HFF-Myc (cell line): ENCODE results near the gene NPRL2.

Experiments
- DNase-seq: peaks from one replicate; pipeline ENCODE4 v3.0.0-alpha.2; 2011; ENCODE audit warnings: low read depth; ENCODE audit errors: extremely low read depth
- H3K4me3 ChIP-seq: replicated peaks from 2 replicates; pipeline ENCODE4 v1.5.1; 2011; ENCODE audit warnings: low read depth, mild to moderate bottlenecking, control low read depth, low read length
- TF ChIP-seq, protein P1 (sequence below): IDR thresholded peaks from 2 replicates; pipeline ENCODE4 v1.5.1; 2012; ENCODE audit warnings: mild to moderate bottlenecking, low read depth, low read length, control low read depth; ENCODE audit errors: missing control alignments

NPRL2 gene

DNA sequence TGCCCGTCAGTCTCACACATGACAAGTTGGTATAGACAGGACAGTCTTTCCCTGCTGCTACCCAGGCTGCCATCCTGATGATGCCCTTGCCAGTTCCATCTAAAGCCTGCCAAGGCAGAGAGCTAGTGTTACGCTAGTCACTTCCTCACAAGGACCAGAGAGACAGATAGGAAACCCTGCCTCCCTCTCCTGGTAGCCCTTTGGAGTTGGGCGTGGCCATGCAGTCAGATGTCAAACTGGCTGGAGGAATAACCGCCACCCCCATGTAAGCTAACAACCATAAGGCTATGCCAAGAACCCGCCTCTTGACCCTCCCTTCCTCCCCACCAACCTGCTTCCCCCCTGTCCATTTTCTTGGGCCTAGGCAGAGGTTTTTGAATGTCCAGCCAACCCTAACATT is 6.0 kb upstream of the NPRL2 start:
- no peak for DNase-seq
- TF ChIP-seq, protein P1, sequence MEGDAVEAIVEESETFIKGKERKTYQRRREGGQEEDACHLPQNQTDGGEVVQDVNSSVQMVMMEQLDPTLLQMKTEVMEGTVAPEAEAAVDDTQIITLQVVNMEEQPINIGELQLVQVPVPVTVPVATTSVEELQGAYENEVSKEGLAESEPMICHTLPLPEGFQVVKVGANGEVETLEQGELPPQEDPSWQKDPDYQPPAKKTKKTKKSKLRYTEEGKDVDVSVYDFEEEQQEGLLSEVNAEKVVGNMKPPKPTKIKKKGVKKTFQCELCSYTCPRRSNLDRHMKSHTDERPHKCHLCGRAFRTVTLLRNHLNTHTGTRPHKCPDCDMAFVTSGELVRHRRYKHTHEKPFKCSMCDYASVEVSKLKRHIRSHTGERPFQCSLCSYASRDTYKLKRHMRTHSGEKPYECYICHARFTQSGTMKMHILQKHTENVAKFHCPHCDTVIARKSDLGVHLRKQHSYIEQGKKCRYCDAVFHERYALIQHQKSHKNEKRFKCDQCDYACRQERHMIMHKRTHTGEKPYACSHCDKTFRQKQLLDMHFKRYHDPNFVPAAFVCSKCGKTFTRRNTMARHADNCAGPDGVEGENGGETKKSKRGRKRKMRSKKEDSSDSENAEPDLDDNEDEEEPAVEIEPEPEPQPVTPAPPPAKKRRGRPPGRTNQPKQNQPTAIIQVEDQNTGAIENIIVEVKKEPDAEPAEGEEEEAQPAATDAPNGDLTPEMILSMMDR = no peak

DNA sequence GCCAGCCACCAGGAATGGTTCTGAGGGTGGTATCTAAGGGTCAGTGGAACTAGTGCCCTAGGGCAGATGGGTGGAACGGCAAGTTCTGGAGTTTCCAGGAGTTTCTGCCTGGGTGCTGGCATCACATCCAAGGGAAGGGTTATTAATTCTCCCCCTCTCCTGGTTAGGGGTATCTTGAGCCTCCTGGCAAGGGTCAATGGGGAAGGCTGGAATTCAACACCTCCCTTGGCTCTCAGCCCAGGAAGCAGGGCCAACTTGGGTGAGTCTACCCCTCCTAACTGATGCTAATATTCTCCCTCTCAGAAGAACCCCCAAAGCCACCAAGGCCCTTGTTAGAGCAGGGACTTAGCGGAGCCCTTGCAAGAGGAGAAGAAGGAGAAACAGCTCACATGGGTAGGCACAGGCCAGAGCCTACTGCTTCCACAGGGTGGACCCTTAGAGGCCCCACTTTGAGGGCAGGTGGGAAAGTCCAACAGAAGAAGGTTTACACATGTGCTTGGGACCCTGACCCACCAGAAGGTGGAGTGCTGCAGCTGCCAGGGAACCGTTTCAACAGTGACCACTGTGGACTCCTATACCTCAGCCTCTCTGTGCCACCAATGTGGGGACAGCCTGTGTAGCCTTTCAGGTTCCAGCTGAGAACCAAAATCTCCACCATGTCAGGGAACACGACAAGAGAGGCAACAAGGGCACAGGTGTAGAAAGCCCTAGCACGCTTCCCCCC is 5.4 kb upstream of the NPRL2 start:
- DNase-seq = no peak
- H3K4me3 ChIP-seq = peak overlapping the region; percentile 85
- TF ChIP-seq, protein P1 = no peak

More for the DNA sequence above, 6.0 kb upstream of the NPRL2 start:
- peak overlapping the region; percentile 85 for H3K4me3 ChIP-seq

DNA sequence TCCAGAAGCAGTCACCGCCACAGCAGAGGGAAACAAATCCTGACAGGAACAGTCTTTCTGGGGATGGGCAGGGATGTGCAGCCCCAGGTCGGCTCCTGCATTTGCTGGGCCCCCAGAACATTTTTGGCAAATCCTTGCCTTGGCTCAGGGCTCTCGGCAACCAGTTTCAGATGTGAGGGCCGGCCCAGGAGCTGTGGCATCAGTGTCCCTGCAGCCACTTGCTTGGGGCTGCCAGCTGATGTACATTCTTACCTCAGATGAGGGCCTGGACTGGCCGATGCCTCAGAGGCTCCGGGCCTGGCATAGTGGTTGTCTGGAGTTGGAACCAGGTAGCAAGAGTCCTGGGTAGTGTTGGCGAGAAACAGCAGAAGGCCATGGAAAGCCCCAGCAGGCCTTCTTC is 4.3 kb upstream of the NPRL2 start:
- no peak overlapping the region for H3K4me3 ChIP-seq
- TF ChIP-seq, protein P1 = no peak
- no peak for DNase-seq

DNA sequence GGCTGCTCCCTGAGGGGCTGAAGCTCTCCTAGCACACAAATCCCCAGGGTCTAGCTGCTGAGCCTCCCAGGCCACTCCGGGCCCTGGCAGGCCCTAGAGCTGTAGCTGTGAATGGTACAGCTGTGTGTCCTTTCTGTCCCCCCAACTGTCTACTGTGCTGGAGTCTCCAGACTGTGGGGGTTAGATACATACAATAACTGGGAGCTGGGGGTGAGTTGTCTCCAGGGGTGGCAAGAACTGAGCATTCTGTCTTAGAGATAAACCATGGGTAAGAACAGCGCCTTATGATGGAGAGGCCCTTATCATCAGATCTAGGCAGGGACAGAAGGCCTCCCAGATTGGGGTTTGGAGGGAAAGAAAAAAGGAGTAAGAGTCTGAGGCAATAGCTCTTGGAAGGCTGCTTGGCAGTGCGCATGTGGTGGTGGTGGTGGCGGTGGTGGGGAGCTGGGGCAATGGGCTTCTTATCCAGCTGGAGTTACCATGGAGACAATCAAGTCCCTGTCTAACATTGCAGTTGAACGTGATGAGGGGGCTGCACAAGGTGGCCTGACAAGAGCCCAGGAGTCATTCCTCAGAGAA is 3.7 kb upstream of the NPRL2 start:
- no peak for DNase-seq
- TF ChIP-seq, protein P1 = no peak
- H3K4me3 ChIP-seq = no peak overlapping the region

DNA sequence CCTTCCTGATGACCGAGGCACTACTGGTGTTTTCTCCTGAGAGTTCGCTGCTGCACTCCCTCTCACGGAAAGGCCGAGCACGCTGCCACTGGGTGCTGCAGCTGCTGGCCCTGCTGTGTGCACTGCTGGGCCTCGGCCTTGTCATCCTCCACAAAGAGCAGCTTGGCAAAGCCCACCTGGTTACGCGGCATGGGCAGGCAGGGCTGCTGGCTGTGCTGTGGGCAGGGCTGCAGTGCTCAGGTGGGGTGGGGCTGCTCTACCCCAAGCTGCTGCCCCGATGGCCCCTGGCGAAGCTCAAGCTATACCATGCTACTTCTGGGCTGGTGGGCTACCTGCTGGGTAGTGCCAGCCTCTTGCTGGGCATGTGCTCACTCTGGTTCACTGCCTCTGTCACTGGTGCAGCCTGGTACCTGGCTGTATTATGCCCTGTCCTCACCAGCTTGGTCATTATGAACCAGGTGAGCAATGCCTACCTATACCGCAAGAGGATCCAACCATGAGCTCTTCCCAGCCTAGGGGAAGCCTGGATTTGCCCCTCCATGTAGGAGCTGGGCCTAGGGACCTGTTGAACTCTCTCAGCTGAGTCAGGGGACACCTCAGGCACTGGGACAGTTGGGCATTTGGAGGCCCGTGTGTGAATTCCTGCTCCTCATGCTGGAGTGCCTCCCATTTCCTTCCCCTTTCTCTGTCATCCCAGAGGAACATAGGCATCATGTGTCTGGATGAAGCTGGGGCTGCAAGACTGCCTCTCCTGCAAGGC is 2.9 kb upstream of the NPRL2 start:
- no peak for DNase-seq
- no peak overlapping the region for H3K4me3 ChIP-seq

DNA sequence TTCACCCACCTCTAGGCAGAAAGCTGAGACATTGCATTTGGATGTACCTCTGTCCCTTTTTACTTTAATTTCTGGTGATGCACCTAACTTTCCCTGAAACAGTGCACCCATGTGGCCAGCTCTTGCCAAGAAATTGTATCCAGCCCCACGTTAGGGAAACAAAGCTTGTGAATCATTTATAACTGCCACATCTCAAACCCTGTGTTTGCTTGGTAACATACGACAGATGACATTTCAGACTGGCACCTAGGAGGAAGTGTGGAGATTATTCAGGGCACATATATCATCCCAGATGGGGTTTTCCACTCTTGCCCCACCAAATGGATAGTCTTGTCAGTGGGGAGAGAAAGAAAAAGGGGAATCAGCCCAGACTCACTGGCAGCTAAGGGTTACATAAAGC is 2.2 kb upstream of the NPRL2 start:
- no peak overlapping the region for H3K4me3 ChIP-seq

More for the DNA sequence above, 2.9 kb upstream of the NPRL2 start:
- TF ChIP-seq, protein P1 = no peak

More for the DNA sequence above, 2.2 kb upstream of the NPRL2 start:
- DNase-seq = no peak
- TF ChIP-seq, protein P1 = peak; percentile 20
